Activated CD4-positive, alpha-beta T cell treated with anti-CD3 and anti-CD28 coated beads, Interleukin-2, amount 10 ng/mL, durations not matched to agents 7 days and 5 days (primary cell): Measurements from ENCODE around the gene GPR152. TPM values are rescaled to one million over a fixed set of nuclear protein-coding genes. Genes with fewer than 3 reads are reported as not detected.
A peak's percentile ranks its signal among the peaks of the same experiment; 100 is the strongest.
"Not testable (repeated sequence)": the region's sequence is repeated elsewhere in the genome, so short reads cannot be mapped to it uniquely, and the experiment has no call there.

Experiments
- CTCF ChIA-PET: fragments of 350-600 bp; sonication (Branson Sonifier 250); formaldehyde crosslinking; loops from one replicate; lab custom pipeline; 2021; ENCODE audit warnings: antibody characterized with exemption; lab: Charles Lee
- POLR2A ChIA-PET: fragments of 350-600 bp; sonication (Branson Sonifier 250); formaldehyde crosslinking; loops from one replicate; lab custom pipeline; 2021; ENCODE audit warnings: antibody characterized with exemption; lab: Charles Lee
- DNase-seq: peaks from one replicate; pipeline ENCODE4 v3.0.0-alpha.2; 2020
- H3K27ac Mint-ChIP-seq: one replicate; pipeline ENCODE4 v1.8.0; 2021; ENCODE audit warnings: mild to moderate bottlenecking, moderate library complexity, mixed read lengths
- H3K27me3 Mint-ChIP-seq: one replicate; pipeline ENCODE4 v1.8.0; 2021; ENCODE audit warnings: mixed read lengths
- H3K36me3 Mint-ChIP-seq: one replicate; pipeline ENCODE4 v1.8.0; 2021; ENCODE audit warnings: low read depth, mixed read lengths
- H3K4me1 Mint-ChIP-seq: one replicate; pipeline ENCODE4 v1.8.0; 2021; ENCODE audit warnings: mixed read lengths
- H3K4me3 Mint-ChIP-seq: one replicate; pipeline ENCODE4 v1.8.0; 2021; ENCODE audit warnings: mild to moderate bottlenecking, moderate library complexity, mixed read lengths
- H3K9me3 Mint-ChIP-seq: one replicate; pipeline ENCODE4 v1.8.0; 2021; ENCODE audit warnings: mixed read lengths
- total RNA-seq, 2 experiments: library from RNA; stranded (reverse); gene quantifications; one replicate each; pipeline ENCODE4 v1.2.3, GENCODE V29; 2021

The GPR152 gene
- total RNA-seq, 2 experiments from 2014 or later = not detected

DNA sequence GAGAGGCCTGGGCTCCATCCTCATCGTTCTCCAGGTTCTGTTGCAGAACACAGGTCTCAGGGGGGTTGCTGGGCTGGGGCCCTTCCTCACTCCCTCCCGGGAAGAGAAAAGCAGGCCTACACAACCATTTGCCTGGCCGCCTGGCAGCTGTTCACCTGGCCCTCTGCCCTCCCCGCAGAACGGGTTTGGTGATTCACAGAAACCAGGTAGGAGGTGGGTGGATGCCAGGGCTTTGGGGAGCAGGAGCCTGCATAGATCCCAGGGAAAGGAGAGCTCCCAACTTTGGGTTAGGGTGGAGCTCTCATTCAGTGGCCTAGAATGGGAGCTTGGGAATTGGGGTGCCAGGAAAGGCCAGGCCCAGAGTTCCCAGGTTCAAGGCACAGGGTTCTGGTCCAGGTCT, 15.5 kb upstream of the GPR152 start:
- DNase-seq = no peak
- H3K4me1 Mint-ChIP-seq = peaks cover 43% of the 10 kb centered on the region
- peak overlapping the region; percentile 89 for H3K4me3 Mint-ChIP-seq
- H3K27ac Mint-ChIP-seq = peak overlapping the region; percentile 83
- H3K9me3 Mint-ChIP-seq = no peaks in the 10 kb centered on the region
- H3K27me3 Mint-ChIP-seq = no peaks in the 10 kb centered on the region
- peaks cover 4% of the 10 kb centered on the region for H3K36me3 Mint-ChIP-seq
- ChIA-PET POLR2A (interaction anchor here (0.9 kb wide), 1 partner anchor 32 kb away, joined by 3 read pairs; no protein-coding TSS in a partner anchor), CTCF (interaction anchor here (0.5 to 2.8 kb wide), 15 partner anchors 9 to 161 kb away, joined by 3 to 10 read pairs (median 4); partner anchors contain the start of genes AIP, NUDT8, PPP1CA and PTPRCAP)

DNA sequence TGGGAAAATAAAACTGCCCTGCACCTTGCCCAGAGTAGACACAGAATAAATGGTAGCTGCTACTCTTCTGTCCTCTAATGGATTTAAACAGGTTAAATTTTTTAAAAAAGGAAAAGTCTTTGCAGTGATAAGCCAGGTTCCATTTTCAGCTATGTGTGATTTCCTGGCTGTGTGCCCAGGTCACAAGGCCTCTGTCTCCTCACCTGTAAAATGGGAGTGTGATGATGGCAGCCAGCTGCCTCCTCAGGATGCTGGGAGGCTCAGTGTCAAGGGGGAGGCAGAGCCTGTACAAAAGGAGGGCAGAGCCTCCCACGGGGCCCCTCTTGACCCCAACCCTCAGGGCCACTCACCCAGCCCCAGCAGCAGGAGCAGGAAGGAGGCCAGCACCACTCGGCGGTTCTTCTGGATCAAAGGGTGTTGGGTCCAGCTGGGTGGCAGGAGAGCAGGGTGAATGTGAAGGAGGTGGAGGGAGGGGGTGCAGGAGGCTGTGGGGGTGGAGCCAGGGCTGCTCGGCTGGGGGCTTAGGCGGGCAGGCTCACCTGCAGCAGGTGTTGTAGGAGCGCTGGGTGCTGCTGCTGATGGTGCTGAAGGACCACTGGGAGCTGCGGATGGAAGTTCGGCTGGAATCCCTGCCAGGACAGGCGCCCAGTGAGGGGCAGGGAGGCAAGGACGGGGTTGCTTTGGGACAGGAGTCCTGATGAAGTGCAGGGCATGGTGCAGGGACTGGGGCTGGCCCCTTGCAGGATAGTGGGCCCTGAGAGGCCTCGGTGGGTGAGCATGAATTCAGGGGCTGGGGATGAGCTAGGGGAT, 14.6 kb upstream of the GPR152 start:
- peaks cover 43% of the 10 kb centered on the region for H3K4me1 Mint-ChIP-seq

GRCh38 chr11:67466367-67466766, 13.8 kb upstream of the GPR152 start:
- ChIA-PET POLR2A (no interaction called here), CTCF (interaction anchor here (1.0 to 2.8 kb wide), 7 partner anchors 16 to 78 kb away, joined by 3 to 10 read pairs (median 6); partner anchors contain the start of genes AIP, PITPNM1 and PTPRCAP)
- Mint-ChIP-seq H3K4me3 (peak overlapping the region; percentile 16), H3K9me3 (no peaks in the 10 kb centered on the region), H3K27ac (peak overlapping the region; percentile 36), H3K27me3 (no peaks in the 10 kb centered on the region), H3K36me3 (peaks cover 4% of the 10 kb centered on the region), H3K4me1 (peaks cover 43% of the 10 kb centered on the region)
- no peak for DNase-seq

More for the DNA sequence above, 14.6 kb upstream of the GPR152 start:
- Mint-ChIP-seq H3K4me3 (peak overlapping the region; percentile 89), H3K36me3 (peaks cover 4% of the 10 kb centered on the region), H3K9me3 (no peaks in the 10 kb centered on the region), H3K27ac (peak overlapping the region; percentile 83), H3K27me3 (no peaks in the 10 kb centered on the region)
- ChIA-PET CTCF (interaction anchor here (0.8 to 2.8 kb wide), 11 partner anchors 11 to 162 kb away, joined by 3 to 10 read pairs (median 5); partner anchors contain the start of genes AIP, NUDT8, PITPNM1 and PPP1CA), POLR2A (no interaction called here)
- no peak for DNase-seq

- Mint-ChIP-seq H3K4me3 (peak overlapping the region; percentile 84), H3K27ac (peak overlapping the region; percentile 93), H3K4me1 (peaks cover 43% of the 10 kb centered on the region)
- not testable (repeated sequence) for H3K27me3 Mint-ChIP-seq, H3K9me3 Mint-ChIP-seq, DNase-seq, H3K36me3 Mint-ChIP-seq
- ChIA-PET CTCF (interaction anchor here (1.0 to 1.7 kb wide), 7 partner anchors 15 to 120 kb away, joined by 3 to 6 read pairs (median 3); partner anchors contain the start of genes AIP and PTPRCAP), POLR2A (interaction anchor here (1.1 kb wide), 1 partner anchor 28 kb away, joined by 3 read pairs; the partner anchor contains the start of gene PTPRCAP)
These were observed 13.0 kb upstream of the GPR152 start for GRCh38 chr11:67465530-67465929.

DNA sequence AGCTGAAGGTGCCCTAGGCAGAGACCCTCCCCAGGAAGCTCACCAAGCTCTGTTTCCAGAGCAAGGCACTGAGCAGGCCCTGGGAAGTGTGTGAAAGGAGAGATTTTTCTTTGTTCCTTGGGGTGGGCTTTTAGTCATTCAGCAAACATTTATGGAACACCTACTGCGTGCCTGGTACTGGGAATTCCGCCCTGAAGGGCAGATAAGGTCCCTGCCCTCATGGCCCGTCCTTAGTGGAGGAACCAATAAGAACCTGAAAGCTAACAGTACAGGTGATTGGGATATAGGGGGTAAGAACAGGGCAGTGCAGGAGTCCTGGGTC, 12.6 kb upstream of the GPR152 start:
- H3K9me3 Mint-ChIP-seq = no peaks in the 10 kb centered on the region

GRCh38 chr11:67464411-67465188, 12.1 kb upstream of the GPR152 start:
- ChIA-PET CTCF (interaction anchor here (0.7 to 1.7 kb wide), 6 partner anchors 14 to 119 kb away, joined by 3 to 6 read pairs (median 3); partner anchors contain the start of genes AIP, PPP1CA and PTPRCAP), POLR2A (interaction anchor here (1.1 kb wide), 1 partner anchor 27 kb away, joined by 3 read pairs; the partner anchor contains the start of gene PTPRCAP)
- H3K36me3 Mint-ChIP-seq = peaks cover 4% of the 10 kb centered on the region
- H3K4me1 Mint-ChIP-seq = peaks cover 44% of the 10 kb centered on the region
- H3K4me3 Mint-ChIP-seq = peak overlapping the region; percentile 84
- H3K9me3 Mint-ChIP-seq = no peaks in the 10 kb centered on the region
- no peaks in the 10 kb centered on the region for H3K27me3 Mint-ChIP-seq
- H3K27ac Mint-ChIP-seq = peak overlapping the region; percentile 93
- DNase-seq = peak; percentile 96

More for the DNA sequence above, 12.6 kb upstream of the GPR152 start:
- Mint-ChIP-seq H3K4me1 (peaks cover 45% of the 10 kb centered on the region), H3K4me3 (peak overlapping the region; percentile 84), H3K27me3 (no peaks in the 10 kb centered on the region), H3K27ac (peak overlapping the region; percentile 93), H3K36me3 (peaks cover 4% of the 10 kb centered on the region)
- ChIA-PET CTCF (interaction anchor here (0.7 to 1.7 kb wide), 8 partner anchors 14 to 119 kb away, joined by 3 to 6 read pairs (median 3); partner anchors contain the start of genes AIP, PPP1CA and PTPRCAP), POLR2A (interaction anchor here (1.1 kb wide), 1 partner anchor 28 kb away, joined by 3 read pairs; the partner anchor contains the start of gene PTPRCAP)
- DNase-seq = no peak

DNA sequence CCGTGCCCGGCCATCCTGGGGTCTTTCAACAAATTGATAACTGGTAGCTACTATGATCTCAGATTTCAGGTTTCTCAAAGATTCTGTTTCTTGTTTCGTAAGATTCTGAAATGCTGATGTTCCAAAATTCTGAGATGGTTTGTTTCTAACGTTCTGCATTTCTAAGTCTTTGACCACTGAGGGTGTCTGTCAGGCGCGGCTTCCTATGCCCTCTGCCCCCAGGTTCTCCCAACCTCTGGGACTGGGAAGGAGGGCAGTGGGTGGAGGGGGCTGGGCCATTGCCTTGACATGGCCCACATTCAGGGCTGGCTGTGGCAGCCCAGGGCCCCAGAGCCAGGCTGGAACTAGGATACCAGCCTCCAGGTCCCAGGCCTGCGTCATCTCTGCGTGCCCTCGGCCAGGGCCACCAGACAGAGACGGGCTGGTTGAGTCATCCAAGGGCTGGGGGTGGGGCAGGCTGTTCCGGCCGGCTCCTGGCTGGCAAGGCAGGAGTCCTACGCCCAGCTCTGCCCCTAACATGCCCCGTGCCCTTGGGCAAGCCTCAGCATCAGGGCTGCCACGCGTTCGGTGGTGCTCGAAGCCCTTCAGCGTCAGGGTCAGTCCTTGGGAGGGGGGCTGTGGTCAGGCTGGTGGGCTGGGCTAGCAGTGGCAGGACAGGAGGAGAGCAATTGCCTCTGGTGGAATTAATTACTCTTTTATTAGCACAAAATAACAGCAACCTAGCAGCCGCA, 11.3 kb upstream of the GPR152 start:
- H3K36me3 Mint-ChIP-seq = peaks cover 4% of the 10 kb centered on the region
- ChIA-PET POLR2A (no interaction called here), CTCF (no interaction called here)
- peak overlapping the region; percentile 93 for H3K27ac Mint-ChIP-seq
- H3K9me3 Mint-ChIP-seq = no peaks in the 10 kb centered on the region
- peak overlapping the region; percentile 84 for H3K4me3 Mint-ChIP-seq
- no peaks in the 10 kb centered on the region for H3K27me3 Mint-ChIP-seq
- no peak for DNase-seq
- H3K4me1 Mint-ChIP-seq = peaks cover 42% of the 10 kb centered on the region

DNA sequence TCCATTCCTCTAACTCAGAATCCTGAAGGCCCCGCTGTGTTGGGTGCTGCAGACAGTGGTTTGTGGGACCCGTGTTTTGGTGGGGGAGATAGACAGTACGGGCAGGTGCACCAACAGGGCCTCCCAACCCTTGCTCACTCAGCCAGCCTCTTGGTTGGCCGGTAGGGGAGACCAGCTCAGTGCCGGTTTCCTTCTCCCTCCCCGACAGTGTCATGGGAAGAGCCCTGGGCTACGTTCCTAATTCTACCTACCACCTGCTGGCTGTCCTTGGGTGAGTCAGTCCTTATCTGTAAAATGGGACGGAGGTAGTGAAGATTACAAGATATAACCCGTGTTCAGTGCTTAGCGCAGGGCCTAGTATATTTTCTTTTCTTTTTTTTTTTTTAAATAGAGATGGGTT, 10.7 kb upstream of the GPR152 start:
- ChIA-PET CTCF (interaction anchor here (0.6 kb wide), 1 partner anchor 19 kb away, joined by 3 read pairs; no protein-coding TSS in a partner anchor), POLR2A (no interaction called here)
- Mint-ChIP-seq H3K36me3 (peaks cover 4% of the 10 kb centered on the region), H3K27me3 (no peaks in the 10 kb centered on the region), H3K9me3 (no peaks in the 10 kb centered on the region), H3K4me1 (peaks cover 38% of the 10 kb centered on the region), H3K4me3 (no peak overlapping the region), H3K27ac (no peak overlapping the region)
- no peak for DNase-seq

DNA sequence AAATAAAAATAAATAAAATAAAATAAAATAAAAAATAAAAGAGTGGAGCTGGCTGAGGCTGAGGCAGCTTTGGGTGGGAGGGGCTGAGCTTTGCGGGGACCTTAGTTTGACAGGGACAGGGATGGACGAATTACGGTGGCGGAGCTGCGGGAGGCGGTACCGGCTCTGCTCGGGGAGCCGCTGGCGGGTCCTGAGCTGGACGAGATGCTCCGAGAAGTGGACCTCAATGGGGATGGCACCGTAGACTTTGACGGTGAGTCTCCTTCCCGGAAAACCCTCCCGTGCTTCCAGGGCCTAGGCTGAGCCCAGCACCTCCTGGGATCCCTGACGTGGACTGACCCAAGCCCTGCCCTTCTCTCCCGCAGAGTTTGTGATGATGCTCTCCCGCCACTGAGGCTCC, 5.7 kb upstream of the GPR152 start:
- no peaks in the 10 kb centered on the region for H3K9me3 Mint-ChIP-seq
- no peaks in the 10 kb centered on the region for H3K36me3 Mint-ChIP-seq
- no peak overlapping the region for H3K4me3 Mint-ChIP-seq
- ChIA-PET CTCF (interaction anchor here (1.1 kb wide), 1 partner anchor 17 kb away, joined by 3 read pairs; no protein-coding TSS in a partner anchor), POLR2A (no interaction called here)
- no peak overlapping the region for H3K27ac Mint-ChIP-seq
- H3K4me1 Mint-ChIP-seq = peaks cover 9% of the 10 kb centered on the region
- DNase-seq = no peak
- no peaks in the 10 kb centered on the region for H3K27me3 Mint-ChIP-seq

DNA sequence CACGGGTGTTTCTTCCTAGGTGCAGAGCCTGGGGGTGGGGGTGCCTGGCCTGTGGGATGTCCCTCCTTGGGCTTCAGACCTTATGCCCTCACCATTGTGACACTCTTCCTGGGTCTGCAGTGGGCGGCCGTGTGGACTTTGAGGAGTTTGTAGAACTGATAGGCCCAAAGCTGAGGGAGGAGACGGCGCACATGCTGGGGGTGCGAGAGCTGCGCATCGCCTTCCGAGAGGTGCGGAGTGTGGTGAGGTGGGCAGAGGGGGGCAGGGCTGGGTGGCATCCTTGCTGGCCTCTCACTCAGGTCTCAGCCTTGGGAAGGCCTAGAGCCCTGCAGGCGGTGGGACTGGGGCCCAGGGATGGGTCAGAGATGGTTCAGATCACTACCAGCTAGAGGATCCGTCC, 4.9 kb upstream of the GPR152 start:
- POLR2A ChIA-PET = no interaction called here
- CTCF ChIA-PET = interaction anchor here (1.1 to 1.6 kb wide), 2 partner anchors 16 to 20 kb away, joined by 3 to 5 read pairs; partner anchors contain the start of gene PTPRCAP
- no peak for DNase-seq
- no peaks in the 10 kb centered on the region for H3K27me3 Mint-ChIP-seq
- no peaks in the 10 kb centered on the region for H3K36me3 Mint-ChIP-seq
- no peak overlapping the region for H3K27ac Mint-ChIP-seq
- peaks cover 7% of the 10 kb centered on the region for H3K4me1 Mint-ChIP-seq
- no peaks in the 10 kb centered on the region for H3K9me3 Mint-ChIP-seq
- H3K4me3 Mint-ChIP-seq = no peak overlapping the region

DNA sequence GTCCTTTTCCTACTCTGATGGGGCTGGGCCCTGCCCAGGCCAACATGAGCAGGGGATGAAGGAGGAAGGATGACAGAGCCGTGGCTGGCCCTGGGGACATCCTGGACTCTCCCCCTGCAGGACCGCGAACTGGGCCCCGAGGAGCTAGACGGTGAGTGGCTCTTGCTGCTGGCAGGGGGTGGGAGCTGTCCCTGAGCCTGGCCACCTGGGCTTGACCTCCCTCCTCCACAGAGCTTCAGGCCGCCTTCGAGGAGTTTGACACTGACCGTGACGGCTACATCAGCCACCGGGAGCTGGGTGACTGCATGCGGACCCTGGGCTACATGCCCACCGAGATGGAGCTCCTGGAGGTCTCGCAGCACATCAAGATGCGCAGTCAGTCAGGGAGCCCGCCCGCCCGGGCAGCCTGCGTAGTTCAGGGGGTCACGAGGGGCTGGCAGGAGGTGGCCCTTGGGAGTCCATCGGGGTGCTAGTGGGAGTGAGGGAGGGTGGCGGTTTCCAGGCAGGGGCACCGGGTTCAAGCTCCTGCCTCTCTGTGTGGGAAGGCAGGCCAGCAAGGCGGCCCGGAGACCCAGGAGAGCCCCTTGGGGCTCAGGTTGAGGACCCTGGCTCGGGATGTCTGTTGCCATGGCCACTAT, 3.7 kb upstream of the GPR152 start:
- Mint-ChIP-seq H3K4me1 (peaks cover 7% of the 10 kb centered on the region), H3K36me3 (no peaks in the 10 kb centered on the region)
- CTCF ChIA-PET = interaction anchor here (0.8 to 1.6 kb wide), 5 partner anchors 12 to 87 kb away, joined by 3 to 10 read pairs (median 5); partner anchors contain the start of genes CORO1B and PTPRCAP

More for the DNA sequence above, 3.7 kb upstream of the GPR152 start:
- POLR2A ChIA-PET = no interaction called here
- Mint-ChIP-seq H3K4me3 (no peak overlapping the region), H3K27me3 (no peaks in the 10 kb centered on the region), H3K27ac (no peak overlapping the region), H3K9me3 (no peaks in the 10 kb centered on the region)
- DNase-seq = no peak
